Osteoblast (primary cell): ENCODE results near the gene EXOC2. TPM values are rescaled to one million over a fixed set of nuclear protein-coding genes. Genes with fewer than 3 reads are reported as not detected.

Experiments used
- DNase-seq: peaks from one replicate; pipeline ENCODE4 v3.0.0; 2011; ENCODE audit warnings: low spot score, mixed read lengths; ENCODE audit not compliant: insufficient read length; ENCODE audit errors: missing footprints
- H2AFZ ChIP-seq: 2 replicates; pipeline ENCODE4 v1.6.0; 2011; ENCODE audit warnings: mild to moderate bottlenecking, low read length
- H3K27ac ChIP-seq: 2 replicates; pipeline ENCODE4 v1.5.1; 2011; ENCODE audit warnings: mild to moderate bottlenecking, low read depth, low read length, moderate library complexity
- H3K27me3 ChIP-seq: 2 replicates; pipeline ENCODE4 v1.6.0; 2012; ENCODE audit warnings: mild to moderate bottlenecking, control low read depth, inconsistent platforms, low read length, moderate library complexity; ENCODE audit not compliant: insufficient read depth
- H3K36me3 ChIP-seq: 2 replicates; pipeline ENCODE4 v1.5.1; 2011; ENCODE audit warnings: mild to moderate bottlenecking, low read length, control low read depth, moderate library complexity; ENCODE audit not compliant: insufficient read depth
- H3K4me1 ChIP-seq: 2 replicates; pipeline ENCODE4 v1.5.1; 2011; ENCODE audit warnings: mild to moderate bottlenecking, low read length, control low read depth, moderate library complexity; ENCODE audit not compliant: insufficient read depth
- H3K4me2 ChIP-seq: 2 replicates; pipeline ENCODE4 v1.6.0; 2011; ENCODE audit warnings: mild to moderate bottlenecking, low read length; ENCODE audit not compliant: insufficient read depth
- H3K4me3 ChIP-seq: fragments of 200-600 bp; sonication (generic); 3 replicates; pipeline ENCODE4 v1.5.1; 2012; ENCODE audit warnings: mild to moderate bottlenecking, low read length, inconsistent platforms; ENCODE audit not compliant: insufficient read depth
- H3K79me2 ChIP-seq: 2 replicates; pipeline ENCODE4 v1.6.0; 2012; ENCODE audit warnings: mild to moderate bottlenecking, low read length, control low read depth, inconsistent platforms; ENCODE audit not compliant: insufficient read depth
- H3K9me3 ChIP-seq: 2 replicates; pipeline ENCODE4 v1.5.1; 2011; ENCODE audit warnings: low read depth, low read length, control low read depth
- H4K20me1 ChIP-seq: 2 replicates; pipeline ENCODE4 v1.6.0; 2012; ENCODE audit warnings: mild to moderate bottlenecking, low read length, control low read depth; ENCODE audit not compliant: insufficient read depth
- CTCF ChIP-seq: IDR thresholded peaks from 2 replicates; pipeline ENCODE4 v1.5.1; 2011; ENCODE audit warnings: mild to moderate bottlenecking, low read depth, low read length, moderate library complexity; ENCODE audit errors: extremely low read depth
- total RNA-seq: library from RNA; depleted of rRNA; stranded (reverse); fragments of >200 nt; gene quantifications from 2 replicates; pipeline ENCODE4 v1.2.3, GENCODE V29; 2012

Gene EXOC2
- total RNA-seq, 1 donor: 19.5 TPM

- DNase-seq: no peak
- Histone ChIP-seq H3K36me3 (peaks cover 19% of the 10 kb centered on the region), H3K27ac (no peak overlapping the region), H3K9me3 (no peaks in the 10 kb centered on the region), H3K79me2 (no peaks in the 10 kb centered on the region), H3K4me2 (no peak overlapping the region), H3K4me3 (no peak overlapping the region), H3K4me1 (peaks cover 7% of the 10 kb centered on the region), H3K27me3 (no peaks in the 10 kb centered on the region), H4K20me1 (no peaks in the 10 kb centered on the region), H2AFZ (no peak overlapping the region)
- no peak for TF ChIP-seq CTCF
These were observed 134.0 kb downstream of the EXOC2 start for GRCh38 chr6:558959-559358.

GRCh38 chr6:558089-558488 lies 134.8 kb downstream of the EXOC2 start:
- TF ChIP-seq CTCF: peak; percentile 43

GRCh38 chr6:551829-552350 lies 141.0 kb downstream of the EXOC2 start:
- Histone ChIP-seq H2AFZ (no peak overlapping the region), H3K27ac (no peak overlapping the region), H3K4me1 (no peaks in the 10 kb centered on the region), H3K9me3 (no peaks in the 10 kb centered on the region), H3K4me2 (no peak overlapping the region), H3K4me3 (no peak overlapping the region), H3K27me3 (no peaks in the 10 kb centered on the region), H3K36me3 (peaks cover 23% of the 10 kb centered on the region), H3K79me2 (no peaks in the 10 kb centered on the region), H4K20me1 (no peaks in the 10 kb centered on the region)
- DNase-seq: no peak
- no peak for TF ChIP-seq CTCF

More at GRCh38 chr6:558089-558488, 134.8 kb downstream of the EXOC2 start:
- DNase-seq: peak; percentile 72
- no peak overlapping the region for H3K27ac ChIP-seq
- no peak overlapping the region for H3K4me2 ChIP-seq
- peaks cover 7% of the 10 kb centered on the region for H3K4me1 ChIP-seq
- no peaks in the 10 kb centered on the region for H3K79me2 ChIP-seq
- peaks cover 24% of the 10 kb centered on the region for H3K36me3 ChIP-seq
- no peak overlapping the region for H3K4me3 ChIP-seq
- H4K20me1 ChIP-seq: no peaks in the 10 kb centered on the region
- H2AFZ ChIP-seq: no peak overlapping the region
- no peaks in the 10 kb centered on the region for H3K9me3 ChIP-seq
- H3K27me3 ChIP-seq: no peaks in the 10 kb centered on the region

- H2AFZ ChIP-seq: no peak overlapping the region
- no peaks in the 10 kb centered on the region for H3K4me1 ChIP-seq
- H3K36me3 ChIP-seq: peaks cover 25% of the 10 kb centered on the region
- no peaks in the 10 kb centered on the region for H3K79me2 ChIP-seq
- no peak overlapping the region for H3K4me2 ChIP-seq
- TF ChIP-seq CTCF: peak; percentile 6
- H3K27ac ChIP-seq: no peak overlapping the region
- no peak overlapping the region for H3K4me3 ChIP-seq
- no peaks in the 10 kb centered on the region for H4K20me1 ChIP-seq
- DNase-seq: no peak
- no peaks in the 10 kb centered on the region for H3K9me3 ChIP-seq
- no peaks in the 10 kb centered on the region for H3K27me3 ChIP-seq
These were observed 141.5 kb downstream of the EXOC2 start for GRCh38 chr6:551405-551804.
